Measurements from ENCODE around the gene PHLDB2.

DNA sequence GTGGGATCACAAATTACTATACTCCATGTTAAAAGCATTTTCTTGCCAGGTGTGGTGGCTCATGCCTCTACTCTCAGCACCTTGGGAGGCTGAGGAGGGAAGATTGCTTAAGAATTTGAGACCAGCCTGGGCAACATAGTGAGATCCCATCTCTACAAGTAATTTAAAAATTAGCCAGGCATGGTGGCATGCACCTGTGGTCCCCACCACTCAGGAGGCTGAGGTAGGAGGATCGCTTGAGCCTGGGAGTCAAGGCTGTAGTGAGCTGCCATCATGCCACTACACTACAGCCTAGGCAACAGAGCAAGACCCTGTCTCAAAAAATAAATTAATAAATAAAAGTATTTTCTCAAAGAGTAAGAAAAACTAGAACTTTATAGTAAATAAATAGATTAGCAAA is 96.8 kb downstream of the PHLDB2 start:
- TF ChIP-seq, protein P1, sequence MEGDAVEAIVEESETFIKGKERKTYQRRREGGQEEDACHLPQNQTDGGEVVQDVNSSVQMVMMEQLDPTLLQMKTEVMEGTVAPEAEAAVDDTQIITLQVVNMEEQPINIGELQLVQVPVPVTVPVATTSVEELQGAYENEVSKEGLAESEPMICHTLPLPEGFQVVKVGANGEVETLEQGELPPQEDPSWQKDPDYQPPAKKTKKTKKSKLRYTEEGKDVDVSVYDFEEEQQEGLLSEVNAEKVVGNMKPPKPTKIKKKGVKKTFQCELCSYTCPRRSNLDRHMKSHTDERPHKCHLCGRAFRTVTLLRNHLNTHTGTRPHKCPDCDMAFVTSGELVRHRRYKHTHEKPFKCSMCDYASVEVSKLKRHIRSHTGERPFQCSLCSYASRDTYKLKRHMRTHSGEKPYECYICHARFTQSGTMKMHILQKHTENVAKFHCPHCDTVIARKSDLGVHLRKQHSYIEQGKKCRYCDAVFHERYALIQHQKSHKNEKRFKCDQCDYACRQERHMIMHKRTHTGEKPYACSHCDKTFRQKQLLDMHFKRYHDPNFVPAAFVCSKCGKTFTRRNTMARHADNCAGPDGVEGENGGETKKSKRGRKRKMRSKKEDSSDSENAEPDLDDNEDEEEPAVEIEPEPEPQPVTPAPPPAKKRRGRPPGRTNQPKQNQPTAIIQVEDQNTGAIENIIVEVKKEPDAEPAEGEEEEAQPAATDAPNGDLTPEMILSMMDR (IDR thresholded peaks at IDR 0.05): no peak
- no peak for TF ChIP-seq POLR2A (IDR thresholded peaks at IDR 0.05)
